ENCODE measurements around the gene TPP1. TPM values are rescaled to one million over a fixed set of nuclear protein-coding genes. Genes with fewer than 3 reads are reported as not detected.
A peak's percentile ranks its signal among the peaks of the same experiment; 100 is the strongest.

TPP1 gene
- total and polyA plus RNA-seq, 5 donors from 2014 or later = 100 to 165 (median 136) TPM

DNA sequence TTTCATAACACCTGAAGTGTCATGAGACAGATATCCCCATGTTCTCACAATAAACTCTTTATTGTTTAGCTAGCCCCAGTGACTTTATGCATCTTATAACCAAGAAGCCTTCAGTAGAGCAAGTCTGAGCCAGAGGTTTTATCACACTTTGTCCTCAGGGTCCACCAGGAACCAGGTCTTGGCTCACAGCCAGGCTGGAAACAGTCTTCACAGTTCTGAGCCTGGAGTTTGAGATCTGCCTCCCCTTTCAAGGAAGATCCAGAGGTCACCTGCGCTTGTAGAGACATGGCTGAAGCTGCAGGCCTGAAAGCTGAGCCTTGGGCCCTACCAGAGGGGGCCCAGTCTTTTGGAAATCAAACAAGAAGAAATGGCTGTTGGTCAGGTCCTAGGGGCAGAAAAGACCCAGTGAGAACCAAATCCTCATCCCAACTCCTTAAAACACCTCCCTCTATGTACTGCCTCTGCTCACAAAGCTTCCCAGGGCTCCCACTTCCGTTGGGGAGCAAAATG lies 19.3 kb downstream of the TPP1 start:
- no peaks in the 10 kb centered on the region for H3K27me3 ChIP-seq (ENCODE audit: control insufficient read depth, insufficient read depth, low read length)
- Mint-ChIP-seq H3K36me3 (peaks cover 25% of the 10 kb centered on the region), H3K4me3 (peak overlapping the region in 2 of 4 donors; percentile 47 to 61), H3K4me1 (peaks cover 8 to 38% (median 21%) of the 10 kb centered on the region in 4 donors), H3K27ac (peak overlapping the region in 1 of 3 donors; percentile 55), H3K9me3 (no peaks in the 10 kb centered on the region), H3K27me3 (no peaks in the 10 kb centered on the region)
- H3K36me3 ChIP-seq (ENCODE audit: control insufficient read depth, insufficient read depth, low read length) = peaks cover 57% of the 10 kb centered on the region
- ATAC-seq (ENCODE audit: low read depth in 2 of 2) (no peak), DNase-seq (no peak)
- H3K4me1 ChIP-seq (ENCODE audit: control insufficient read depth, insufficient read depth, low read length, poor library complexity, severe bottlenecking) = peaks cover 31% of the 10 kb centered on the region
- H3K27ac ChIP-seq (ENCODE audit: insufficient read depth, low read length, poor library complexity, severe bottlenecking) = no peak overlapping the region
- H3K9me3 ChIP-seq (ENCODE audit: control insufficient read depth in 2 of 2, low read length in 2 of 2) = no peaks in the 10 kb centered on the region
- H3K4me3 ChIP-seq (ENCODE audit: low read depth, low read length) = no peak overlapping the region

DNA sequence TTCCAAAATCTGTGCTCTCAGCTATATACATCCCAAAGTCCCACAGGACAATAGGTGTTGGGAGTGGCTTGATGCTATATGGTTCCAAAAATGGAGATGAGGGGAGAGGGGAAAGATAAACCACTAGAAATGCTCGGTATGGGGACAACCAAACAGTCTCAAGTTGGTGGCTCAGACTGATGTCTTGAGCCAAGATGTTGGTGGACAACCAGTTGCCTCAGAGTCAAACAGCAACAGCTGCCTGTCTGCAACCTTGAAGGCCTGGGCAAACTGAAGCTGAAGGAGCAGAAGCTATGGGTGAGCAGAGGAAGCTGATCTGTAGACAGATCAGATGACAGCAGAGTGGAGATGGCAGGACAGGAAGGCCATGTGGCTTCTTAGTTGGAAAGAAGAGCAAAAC lies 19.8 kb downstream of the TPP1 start:
- no peaks in the 10 kb centered on the region for H3K9me3 ChIP-seq (ENCODE audit: control insufficient read depth in 2 of 2, low read length in 2 of 2)

DNA sequence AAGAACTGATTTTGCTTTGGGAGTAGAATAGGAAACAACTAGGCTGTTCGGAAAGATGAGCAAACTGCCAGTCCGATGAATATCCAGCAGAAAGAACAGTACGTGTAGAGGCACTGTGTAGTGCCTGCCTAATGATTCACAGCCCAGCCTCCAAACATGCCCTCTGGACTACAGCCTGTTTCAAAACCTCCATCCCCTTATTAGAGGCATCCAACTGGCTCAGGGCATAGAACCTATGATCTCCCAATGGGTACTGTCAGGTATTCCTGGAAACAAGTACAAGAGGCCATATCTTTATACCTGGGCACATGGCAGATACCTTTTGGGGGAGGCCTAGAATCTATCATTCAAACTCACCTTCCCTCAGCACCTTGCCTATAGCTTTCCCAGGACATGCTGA lies 20.7 kb downstream of the TPP1 start:
- ATAC-seq (ENCODE audit: low read depth in 2 of 2) = no peak
- Histone ChIP-seq H3K9me3 (ENCODE audit: control insufficient read depth in 2 of 2, low read length in 2 of 2) (no peaks in the 10 kb centered on the region), H3K4me3 (ENCODE audit: low read depth, low read length) (no peak overlapping the region), H3K36me3 (ENCODE audit: control insufficient read depth, insufficient read depth, low read length) (peaks cover 64% of the 10 kb centered on the region), H3K4me1 (ENCODE audit: control insufficient read depth, insufficient read depth, low read length, poor library complexity, severe bottlenecking) (peaks cover 22% of the 10 kb centered on the region), H3K27ac (ENCODE audit: insufficient read depth, low read length, poor library complexity, severe bottlenecking) (no peak overlapping the region), H3K27me3 (ENCODE audit: control insufficient read depth, insufficient read depth, low read length) (no peaks in the 10 kb centered on the region)
- H3K4me1 Mint-ChIP-seq = peaks cover 11 to 46% (median 30%) of the 10 kb centered on the region in 4 donors
- peak overlapping the region in 1 of 4 donors; percentile 37 for H3K4me3 Mint-ChIP-seq
- no peaks in the 10 kb centered on the region for H3K27me3 Mint-ChIP-seq
- H3K27ac Mint-ChIP-seq = peak overlapping the region in 1 of 3 donors; percentile 40
- peaks cover 32% of the 10 kb centered on the region for H3K36me3 Mint-ChIP-seq
- H3K9me3 Mint-ChIP-seq = no peaks in the 10 kb centered on the region
- DNase-seq = no peak

More for the DNA sequence above, 19.8 kb downstream of the TPP1 start:
- H3K36me3 ChIP-seq (ENCODE audit: control insufficient read depth, insufficient read depth, low read length) = peaks cover 61% of the 10 kb centered on the region
- ATAC-seq (ENCODE audit: low read depth in 2 of 2) (no peak), DNase-seq (no peak)
- H3K4me1 Mint-ChIP-seq = peaks cover 8 to 38% (median 24%) of the 10 kb centered on the region in 4 donors
- H3K27me3 Mint-ChIP-seq = no peaks in the 10 kb centered on the region
- no peaks in the 10 kb centered on the region for H3K9me3 Mint-ChIP-seq
- peaks cover 26% of the 10 kb centered on the region for H3K4me1 ChIP-seq (ENCODE audit: control insufficient read depth, insufficient read depth, low read length, poor library complexity, severe bottlenecking)
- peak overlapping the region in 2 of 4 donors; percentile 47 to 61 for H3K4me3 Mint-ChIP-seq
- no peak overlapping the region for H3K4me3 ChIP-seq (ENCODE audit: low read depth, low read length)
- no peaks in the 10 kb centered on the region for H3K27me3 ChIP-seq (ENCODE audit: control insufficient read depth, insufficient read depth, low read length)
- peaks cover 27% of the 10 kb centered on the region for H3K36me3 Mint-ChIP-seq
- peak overlapping the region in 2 of 3 donors; percentile 34 to 55 for H3K27ac Mint-ChIP-seq
- H3K27ac ChIP-seq (ENCODE audit: insufficient read depth, low read length, poor library complexity, severe bottlenecking) = no peak overlapping the region

DNA sequence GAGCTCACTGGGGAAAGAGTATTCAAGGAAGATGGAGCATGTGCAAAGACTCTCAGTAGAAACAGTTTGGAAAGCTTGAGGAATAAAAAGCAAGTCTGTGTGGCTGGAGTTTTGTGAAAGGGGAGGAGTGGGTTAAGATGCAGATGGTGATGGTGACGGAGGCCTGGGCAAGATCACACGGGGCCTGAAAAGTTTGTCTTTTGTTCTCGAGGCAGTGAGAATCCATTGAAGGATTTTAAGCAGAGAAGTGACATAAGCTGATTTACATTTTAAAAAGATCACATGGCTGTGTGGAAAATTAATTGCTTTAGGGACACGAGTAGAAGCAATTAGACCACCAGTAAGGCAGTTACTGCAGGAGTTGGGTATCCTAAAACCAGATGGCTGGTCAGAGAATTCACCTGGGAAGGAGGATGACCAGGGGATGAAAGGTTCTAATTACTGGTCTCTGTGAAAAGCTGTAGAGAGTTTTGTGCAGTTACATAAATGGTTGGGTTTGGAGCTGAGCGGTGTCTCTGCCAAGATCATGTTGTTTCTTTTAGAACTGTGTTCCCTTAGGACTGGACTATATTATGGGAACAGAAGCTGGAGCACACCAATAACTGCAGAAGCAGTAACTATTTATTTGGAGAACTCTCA lies 22.9 kb downstream of the TPP1 start:
- Mint-ChIP-seq H3K36me3 (peaks cover 35% of the 10 kb centered on the region), H3K27ac (peak overlapping the region; percentile 4 to 37 (median 4)), H3K27me3 (no peaks in the 10 kb centered on the region), H3K9me3 (no peaks in the 10 kb centered on the region), H3K4me1 (peaks cover 18 to 40% (median 34%) of the 10 kb centered on the region in 4 donors), H3K4me3 (no peak overlapping the region)
- Histone ChIP-seq H3K27ac (ENCODE audit: insufficient read depth, low read length, poor library complexity, severe bottlenecking) (no peak overlapping the region), H3K9me3 (ENCODE audit: control insufficient read depth in 2 of 2, low read length in 2 of 2) (no peaks in the 10 kb centered on the region), H3K4me1 (ENCODE audit: control insufficient read depth, insufficient read depth, low read length, poor library complexity, severe bottlenecking) (peaks cover 2% of the 10 kb centered on the region), H3K27me3 (ENCODE audit: control insufficient read depth, insufficient read depth, low read length) (no peaks in the 10 kb centered on the region), H3K4me3 (ENCODE audit: low read depth, low read length) (no peak overlapping the region), H3K36me3 (ENCODE audit: control insufficient read depth, insufficient read depth, low read length) (peaks cover 65% of the 10 kb centered on the region)
- ATAC-seq (ENCODE audit: low read depth in 2 of 2) (no peak), DNase-seq (no peak)

DNA sequence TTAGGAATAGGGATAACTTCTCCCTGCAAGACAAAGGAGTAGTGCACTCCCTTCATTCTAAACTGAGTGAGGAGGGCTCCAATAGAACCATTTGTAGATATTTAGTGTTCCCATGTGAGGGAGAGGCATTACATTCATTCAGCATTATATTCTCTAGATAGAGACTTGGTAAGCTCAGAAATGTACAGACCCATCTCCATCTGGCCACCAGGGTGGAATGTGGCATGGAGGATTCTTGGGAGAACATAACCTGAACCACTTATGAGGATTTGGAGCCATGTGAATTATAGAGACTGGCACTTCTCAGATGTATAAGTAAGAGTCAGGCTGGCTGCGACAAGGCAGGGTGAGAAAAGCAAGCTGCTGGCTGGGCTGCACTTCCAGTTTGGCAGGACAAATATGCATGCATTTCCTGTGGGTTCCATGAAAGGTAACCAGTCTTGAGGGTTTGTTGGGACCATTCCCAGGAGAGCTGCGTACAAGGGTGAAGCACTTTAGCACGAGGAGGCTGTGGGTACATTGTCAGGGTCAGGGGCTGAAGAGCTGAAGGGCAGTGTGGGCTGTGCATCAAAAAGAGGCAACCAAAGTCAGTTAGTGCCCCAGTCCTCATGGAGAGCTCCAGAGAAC lies 25.0 kb downstream of the TPP1 start:
- no peak overlapping the region for H3K4me3 ChIP-seq (ENCODE audit: low read depth, low read length)
- Mint-ChIP-seq H3K4me1 (peaks cover 19 to 35% (median 30%) of the 10 kb centered on the region in 4 donors), H3K27ac (peak overlapping the region in 1 of 3 donors; percentile 34), H3K27me3 (no peaks in the 10 kb centered on the region), H3K36me3 (peaks cover 33% of the 10 kb centered on the region), H3K4me3 (peak overlapping the region in 1 of 4 donors; percentile 69), H3K9me3 (no peaks in the 10 kb centered on the region)
- peaks cover 44% of the 10 kb centered on the region for H3K36me3 ChIP-seq (ENCODE audit: control insufficient read depth, insufficient read depth, low read length)
- no peaks in the 10 kb centered on the region for H3K4me1 ChIP-seq (ENCODE audit: control insufficient read depth, insufficient read depth, low read length, poor library complexity, severe bottlenecking)
- no peaks in the 10 kb centered on the region for H3K9me3 ChIP-seq (ENCODE audit: control insufficient read depth in 2 of 2, low read length in 2 of 2)
- DNase-seq (no peak), ATAC-seq (ENCODE audit: low read depth in 2 of 2) (no peak)
- H3K27ac ChIP-seq (ENCODE audit: insufficient read depth, low read length, poor library complexity, severe bottlenecking) = no peak overlapping the region
- no peaks in the 10 kb centered on the region for H3K27me3 ChIP-seq (ENCODE audit: control insufficient read depth, insufficient read depth, low read length)

DNA sequence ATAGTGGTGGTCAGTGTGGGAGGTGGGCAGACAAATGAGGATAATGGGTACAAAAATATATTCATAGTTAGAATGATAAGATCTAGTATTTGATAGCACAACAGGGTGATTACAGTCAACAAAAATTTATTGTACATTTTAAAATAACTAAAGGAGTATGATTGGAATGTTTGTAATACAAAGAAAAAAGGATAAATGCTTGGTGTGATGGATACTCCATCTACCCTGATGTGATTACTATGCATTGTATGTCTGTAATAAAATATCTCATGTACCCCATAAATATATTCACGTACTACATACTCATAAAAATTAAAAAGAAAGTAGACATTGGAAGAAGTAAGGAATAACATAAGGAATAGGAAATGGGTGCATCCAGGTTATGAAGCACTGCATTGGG lies 31.2 kb downstream of the TPP1 start:
- ATAC-seq (ENCODE audit: low read depth in 2 of 2) (no peak), DNase-seq (no peak)
- Histone ChIP-seq H3K36me3 (ENCODE audit: control insufficient read depth, insufficient read depth, low read length) (peaks cover 6% of the 10 kb centered on the region), H3K4me1 (ENCODE audit: control insufficient read depth, insufficient read depth, low read length, poor library complexity, severe bottlenecking) (no peaks in the 10 kb centered on the region), H3K9me3 (ENCODE audit: control insufficient read depth in 2 of 2, low read length in 2 of 2) (peaks cover 11 to 16% of the 10 kb centered on the region in 2 experiments), H3K27ac (ENCODE audit: insufficient read depth, low read length, poor library complexity, severe bottlenecking) (no peak overlapping the region), H3K4me3 (ENCODE audit: low read depth, low read length) (no peak overlapping the region), H3K27me3 (ENCODE audit: control insufficient read depth, insufficient read depth, low read length) (no peaks in the 10 kb centered on the region)
- H3K4me1 Mint-ChIP-seq = peaks cover 0 to 14% (median 2%) of the 10 kb centered on the region in 4 donors
- H3K9me3 Mint-ChIP-seq = peaks cover 0 to 15% (median 5%) of the 10 kb centered on the region in 7 donors
- H3K27ac Mint-ChIP-seq = no peak overlapping the region
- no peak overlapping the region for H3K4me3 Mint-ChIP-seq
- no peaks in the 10 kb centered on the region for H3K27me3 Mint-ChIP-seq
- peaks cover 26% of the 10 kb centered on the region for H3K36me3 Mint-ChIP-seq

DNA sequence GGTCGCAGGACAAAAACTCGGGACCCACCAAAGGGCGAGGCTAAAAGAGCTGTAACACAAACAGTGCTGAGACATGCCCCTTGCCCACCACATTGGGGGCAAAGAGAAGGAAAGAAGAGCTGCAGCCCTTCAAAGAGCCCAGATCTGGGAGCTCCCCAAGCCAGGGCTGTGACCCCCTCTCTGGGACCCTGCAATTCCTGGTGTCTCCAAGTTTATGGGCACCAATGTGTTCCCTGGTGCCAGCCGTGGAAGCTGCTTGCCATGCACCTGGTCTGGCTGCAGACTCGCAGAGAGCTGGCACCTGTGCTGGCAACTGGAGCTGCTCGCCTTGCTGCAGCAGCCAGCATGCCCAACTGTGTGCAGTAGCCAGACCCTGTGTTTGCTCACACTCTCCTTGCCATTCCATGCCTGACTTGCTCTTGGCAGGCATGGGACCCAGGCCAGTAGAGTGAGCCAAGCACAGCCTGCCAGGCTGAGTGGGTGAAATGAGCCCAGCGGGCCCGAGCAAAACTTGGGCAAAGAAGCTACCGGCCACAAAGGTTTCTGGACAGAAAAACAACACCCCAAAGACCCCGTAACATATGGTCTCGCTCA lies 31.8 kb downstream of the TPP1 start:
- H3K9me3 Mint-ChIP-seq = peaks cover 0 to 21% (median 6%) of the 10 kb centered on the region in 7 donors
- H3K4me1 Mint-ChIP-seq = peaks cover 0 to 18% (median 2%) of the 10 kb centered on the region in 4 donors
- no peak overlapping the region for H3K4me3 Mint-ChIP-seq
- H3K36me3 Mint-ChIP-seq = peaks cover 30% of the 10 kb centered on the region
- H3K27ac ChIP-seq (ENCODE audit: insufficient read depth, low read length, poor library complexity, severe bottlenecking) = no peak overlapping the region
- DNase-seq (no peak), ATAC-seq (ENCODE audit: low read depth in 2 of 2) (no peak)
- H3K27ac Mint-ChIP-seq = no peak overlapping the region
- no peaks in the 10 kb centered on the region for H3K27me3 ChIP-seq (ENCODE audit: control insufficient read depth, insufficient read depth, low read length)
- H3K27me3 Mint-ChIP-seq = no peaks in the 10 kb centered on the region
- H3K4me1 ChIP-seq (ENCODE audit: control insufficient read depth, insufficient read depth, low read length, poor library complexity, severe bottlenecking) = no peaks in the 10 kb centered on the region
- H3K4me3 ChIP-seq (ENCODE audit: low read depth, low read length) = no peak overlapping the region
- peaks cover 13 to 16% of the 10 kb centered on the region in 2 experiments for H3K9me3 ChIP-seq (ENCODE audit: control insufficient read depth in 2 of 2, low read length in 2 of 2)
- H3K36me3 ChIP-seq (ENCODE audit: control insufficient read depth, insufficient read depth, low read length) = peaks cover 4% of the 10 kb centered on the region
